HG02938 (cell line): Measurements from ENCODE around the gene LDB1.

Experiments
- ATAC-seq: cut with Tn5 transposase; IDR thresholded peaks from one replicate; pipeline ENCODE4 v1.9.1; 2021; ENCODE audit warnings: mild to moderate bottlenecking, moderate library complexity; ENCODE audit not compliant: unreplicated experiment

Gene LDB1

DNA sequence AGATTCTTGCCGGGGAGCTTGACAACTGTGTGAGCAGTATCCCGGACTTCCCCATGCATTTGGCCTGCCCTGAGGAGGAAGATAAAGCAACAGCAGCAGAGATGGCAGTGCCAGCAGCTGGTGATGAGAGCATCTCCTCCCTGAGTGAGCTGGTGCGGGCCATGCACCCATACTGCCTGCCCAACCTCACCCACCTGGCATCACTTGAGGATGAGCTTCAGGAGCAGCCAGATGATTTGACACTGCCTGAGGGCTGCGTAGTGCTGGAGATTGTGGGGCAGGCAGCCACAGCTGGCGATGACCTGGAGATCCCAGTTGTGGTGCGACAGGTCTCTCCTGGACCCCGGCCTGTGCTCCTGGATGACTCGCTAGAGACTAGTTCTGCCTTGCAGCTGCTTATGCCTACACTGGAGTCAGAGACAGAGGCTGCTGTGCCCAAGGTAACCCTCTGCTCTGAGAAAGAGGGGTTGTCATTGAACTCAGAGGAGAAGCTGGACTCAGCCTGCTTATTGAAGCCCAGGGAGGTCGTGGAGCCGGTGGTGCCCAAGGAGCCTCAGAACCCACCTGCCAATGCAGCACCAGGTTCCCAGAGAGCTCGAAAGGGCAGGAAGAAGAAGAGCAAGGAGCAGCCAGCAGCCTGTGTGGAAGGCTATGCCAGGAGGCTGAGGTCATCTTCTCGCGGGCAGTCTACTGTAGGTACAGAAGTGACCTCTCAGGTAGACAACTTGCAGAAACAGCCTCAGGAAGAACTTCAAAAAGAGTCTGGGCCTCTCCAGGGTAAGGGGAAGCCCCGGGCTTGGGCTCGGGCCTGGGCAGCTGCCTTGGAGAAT is 19.3 kb upstream of the LDB1 start:
- no peak for ATAC-seq

DNA sequence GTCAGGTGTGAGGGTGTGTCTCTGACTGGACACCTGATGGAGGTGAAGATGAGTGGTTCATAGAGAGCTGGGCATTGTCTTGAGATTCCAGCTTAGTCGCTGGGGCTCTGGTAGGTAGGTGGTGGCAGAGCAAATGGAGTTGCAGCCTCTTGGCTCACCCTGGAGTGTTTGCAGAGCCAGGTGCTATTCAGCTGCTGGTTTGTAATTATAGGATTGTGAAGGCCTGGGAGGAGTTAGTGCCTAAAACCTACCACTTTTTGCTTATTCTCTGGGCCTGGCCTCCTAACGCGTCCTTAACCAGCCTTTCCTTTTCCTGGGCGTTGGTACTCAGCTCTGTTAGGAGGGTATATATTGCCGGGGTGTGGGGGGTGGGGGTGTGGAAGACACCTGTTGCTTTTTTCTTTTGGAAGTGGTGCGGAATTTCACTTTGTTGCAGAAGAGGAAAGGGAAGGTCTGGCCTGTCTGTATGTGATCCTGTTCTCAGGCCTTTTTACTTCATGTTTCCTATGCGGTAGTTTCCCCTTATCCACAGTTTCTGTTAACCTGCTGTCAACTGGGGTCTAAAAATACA is 15.9 kb upstream of the LDB1 start:
- no peak for ATAC-seq

DNA sequence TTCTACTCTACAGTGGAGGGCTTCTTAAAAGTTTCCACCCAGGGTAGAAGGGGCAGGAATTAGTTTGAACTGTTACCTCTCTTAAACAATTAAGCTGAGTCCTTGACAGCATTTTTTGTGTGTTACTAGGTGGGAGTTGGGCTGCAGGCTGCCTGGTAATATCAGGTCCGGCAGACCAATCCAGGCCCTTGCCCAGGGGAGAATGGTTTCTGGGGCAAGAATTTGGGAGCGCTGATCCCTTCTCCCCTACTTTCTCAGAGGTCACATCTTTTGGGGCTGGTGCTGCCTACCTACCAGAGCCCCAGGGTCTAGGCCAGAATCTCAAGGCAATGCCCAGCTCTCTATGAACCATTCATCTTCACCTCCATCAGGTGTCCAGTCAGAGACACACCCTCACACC is 14.2 kb upstream of the LDB1 start:
- no peak for ATAC-seq

DNA sequence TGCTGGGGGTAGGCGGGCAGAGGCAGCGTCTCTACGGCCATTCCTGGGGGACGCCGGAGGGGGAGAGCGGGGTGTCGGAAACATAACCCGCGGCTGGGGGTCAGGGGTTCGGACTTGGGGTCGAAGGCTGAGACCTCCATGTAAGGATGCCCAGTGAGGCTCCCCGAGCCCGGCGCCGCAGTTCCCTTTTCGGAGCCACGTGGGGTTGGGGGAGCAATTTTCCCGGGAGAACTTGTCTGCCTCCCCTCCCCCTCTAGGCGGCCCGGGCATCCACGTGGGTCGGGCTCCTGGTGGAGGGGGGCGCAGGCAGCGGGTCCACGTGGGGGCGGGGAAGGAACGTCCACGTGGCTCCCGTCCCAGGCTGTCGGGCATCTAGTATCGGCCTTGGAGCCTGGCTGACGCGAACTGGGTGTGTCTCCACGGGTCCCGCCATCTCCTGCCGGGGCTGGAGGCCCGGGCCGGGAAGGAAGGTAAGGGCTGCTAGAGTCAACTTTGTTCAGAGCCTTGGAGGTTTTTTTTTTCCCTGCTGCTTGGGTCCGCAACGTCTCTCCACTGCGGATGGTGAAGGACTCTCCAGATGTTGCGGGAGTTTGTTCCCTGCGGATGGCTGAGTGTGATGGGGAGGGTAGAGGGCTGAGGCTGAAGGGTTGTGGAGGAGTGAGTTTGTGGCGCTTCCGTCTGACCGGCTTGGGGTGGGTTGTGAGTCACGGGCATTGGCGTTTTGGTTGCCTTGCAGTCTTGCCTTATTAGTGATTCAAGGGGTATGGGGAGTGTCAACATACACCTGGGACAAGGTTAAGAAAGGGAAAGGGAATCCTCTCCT is 13.4 kb upstream of the LDB1 start:
- no peak for ATAC-seq

DNA sequence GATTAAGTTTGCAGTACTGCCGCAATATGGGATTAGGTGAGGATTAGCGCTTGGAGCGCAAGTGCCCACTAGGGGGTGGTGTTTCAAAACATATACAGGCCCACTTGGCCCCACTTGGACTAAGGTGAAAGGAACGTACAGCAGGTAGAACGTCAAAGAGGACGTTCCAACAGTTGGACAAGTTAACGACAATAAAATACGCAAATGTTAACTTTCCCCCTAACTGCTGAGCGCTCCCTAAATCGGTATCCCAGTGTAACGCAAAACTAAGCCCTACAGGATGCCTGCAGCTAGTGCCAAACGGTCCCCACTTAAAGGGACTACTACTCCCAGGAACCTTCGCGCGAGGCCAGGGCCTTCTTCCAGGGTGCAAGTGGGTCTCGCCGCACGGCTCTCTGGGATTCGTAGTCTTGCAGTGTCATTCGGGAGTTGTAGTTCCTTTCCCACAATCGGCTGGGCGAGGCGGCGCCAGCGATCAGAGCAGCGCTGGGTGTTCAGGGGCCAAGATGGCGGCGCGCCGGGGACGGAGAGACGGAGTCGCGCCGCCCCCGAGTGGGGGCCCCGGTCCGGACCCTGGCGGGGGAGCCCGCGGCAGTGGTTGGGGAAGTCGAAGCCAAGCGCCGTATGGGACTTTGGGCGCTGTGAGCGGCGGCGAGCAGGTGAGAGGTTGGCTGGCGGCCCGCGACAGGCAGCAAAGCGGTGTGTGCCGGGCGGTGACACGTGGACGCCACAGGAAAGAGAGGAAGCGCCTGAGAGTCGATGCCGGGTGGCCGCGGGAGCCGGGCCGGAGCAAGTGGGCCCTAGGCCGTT is 12.6 kb upstream of the LDB1 start, which contains the start of gene PPRC1:
TSS of gene PPRC1 (plus strand) at position 478 of the 810 bp plus-strand sequence. CDS start at position 507, 29 bp downstream.
- ATAC-seq = peak; percentile 93

DNA sequence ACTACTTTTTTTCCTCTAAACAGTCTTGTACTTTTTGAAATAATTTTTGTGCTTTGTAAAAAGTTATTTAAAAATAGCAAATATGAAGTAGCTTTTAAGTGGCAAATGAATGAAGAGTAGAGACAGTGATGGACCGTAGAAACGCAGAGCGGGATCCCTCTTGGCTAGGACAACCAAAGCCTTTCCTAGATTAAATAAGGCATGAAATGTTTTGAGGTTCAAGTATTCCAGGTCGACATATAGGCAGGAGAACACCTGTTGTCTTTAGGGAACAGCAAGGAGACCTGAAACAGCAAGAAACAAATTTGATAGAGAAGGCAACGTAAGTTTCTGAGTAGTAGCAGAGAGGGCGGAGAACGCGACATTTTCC is 12.0 kb upstream of the LDB1 start:
- no peak for ATAC-seq

DNA sequence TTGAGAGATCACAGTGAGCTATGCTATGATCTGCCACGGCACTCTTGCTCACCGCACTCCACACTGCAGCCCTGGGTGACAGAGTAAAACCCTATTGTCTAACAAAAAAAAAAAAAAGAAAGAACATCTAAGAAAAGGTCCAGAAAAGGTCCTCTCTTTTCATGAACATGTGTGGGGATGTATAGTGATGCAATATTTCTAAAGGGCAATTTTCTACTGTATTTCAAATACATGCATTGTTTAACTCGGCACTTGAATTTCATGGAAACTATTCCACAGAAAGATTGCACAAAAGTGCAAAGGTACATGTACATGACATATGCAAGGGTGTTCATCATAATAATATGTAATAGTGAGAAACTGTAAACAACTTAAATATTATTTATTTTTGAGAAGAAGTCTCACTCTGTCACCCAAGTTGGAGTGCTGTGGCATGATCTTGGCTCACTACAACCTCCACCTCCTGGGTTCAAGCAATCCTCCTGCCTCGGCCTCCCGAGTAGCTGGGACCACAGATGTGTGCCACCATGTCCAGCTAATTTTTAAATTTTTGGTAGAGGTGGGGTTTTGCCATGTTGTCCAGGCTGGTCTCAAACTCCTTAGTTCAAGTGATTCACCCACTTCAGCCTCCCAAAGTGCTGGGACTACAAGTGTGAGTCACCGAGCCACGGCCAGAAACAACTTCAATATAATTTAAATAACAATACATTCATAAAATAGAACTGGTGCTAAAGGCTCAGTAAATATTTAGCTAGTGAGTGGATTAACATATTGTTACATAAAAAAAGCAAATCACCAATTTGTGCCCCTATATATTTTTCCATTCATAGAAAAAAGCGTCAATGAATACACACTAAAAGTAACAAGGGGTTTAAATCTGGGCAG is 11.4 kb upstream of the LDB1 start:
- no peak for ATAC-seq

DNA sequence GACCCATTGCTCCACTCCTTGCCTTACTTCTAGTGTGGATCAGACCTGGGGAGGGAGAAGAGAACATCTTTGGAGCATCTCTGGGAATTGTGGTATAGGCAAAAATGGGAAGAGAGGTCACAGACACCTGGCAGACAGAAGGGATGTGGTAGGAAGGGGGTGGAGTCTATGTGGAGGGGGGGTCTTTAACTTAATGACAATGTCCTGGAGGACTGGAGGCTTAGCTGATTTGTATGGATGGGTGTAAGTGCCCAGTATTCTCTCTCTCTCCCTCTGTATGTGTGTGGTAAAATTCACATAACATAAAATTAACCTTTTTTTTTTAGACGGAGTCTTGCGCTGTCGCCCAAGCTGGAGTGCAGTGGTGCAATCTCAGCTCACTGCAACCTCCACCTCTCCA is 3.1 kb upstream of the LDB1 start:
- no peak for ATAC-seq

DNA sequence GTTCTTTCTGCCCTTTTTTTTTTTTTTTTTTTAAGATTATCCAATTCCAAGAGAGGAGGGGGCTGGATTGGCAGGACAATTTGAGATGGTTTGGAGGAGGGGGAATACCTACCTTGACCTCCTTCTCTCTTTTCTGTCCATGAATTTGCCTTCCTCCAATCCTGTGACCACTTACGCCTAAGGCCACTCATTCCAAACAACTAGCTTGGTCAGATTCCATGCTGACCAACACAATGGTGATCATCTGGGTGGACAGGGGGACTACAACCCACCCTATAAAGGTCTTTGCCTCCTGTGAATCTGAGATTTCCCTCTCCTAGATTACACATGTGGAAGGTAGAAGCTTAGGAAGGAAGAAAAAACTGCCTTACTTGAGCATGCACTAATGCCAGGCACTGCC is 2.3 kb upstream of the LDB1 start:
- no peak for ATAC-seq

DNA sequence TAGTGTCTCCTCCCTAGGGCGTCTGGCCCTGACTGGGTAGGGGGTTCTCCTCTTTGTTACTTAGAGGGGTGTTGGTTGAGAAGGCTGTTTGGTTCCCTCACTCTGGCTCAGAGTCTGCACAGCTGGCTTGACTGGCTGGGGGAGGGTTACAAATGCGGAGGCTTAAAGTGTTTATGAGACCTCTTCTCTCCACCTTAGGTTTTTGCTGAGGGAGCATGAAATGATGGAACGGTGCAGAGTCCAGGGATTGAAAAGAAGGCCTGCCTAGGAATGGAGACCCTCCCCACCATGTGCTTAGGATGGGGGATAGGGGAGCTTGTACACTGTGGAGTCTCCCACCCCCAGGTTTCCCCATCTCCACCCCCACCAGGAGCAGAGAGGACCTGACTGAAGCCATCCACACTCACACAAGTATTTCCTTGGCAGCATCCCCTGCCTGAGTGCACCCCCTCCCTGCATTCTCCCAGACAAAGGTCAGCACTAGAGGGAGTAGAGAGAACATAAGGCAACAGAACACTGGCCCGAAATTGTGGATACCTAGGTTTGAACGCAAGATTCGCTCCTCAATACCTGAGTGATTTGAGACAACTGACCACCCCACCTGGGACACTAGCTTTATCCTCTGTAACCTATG is 1.7 kb upstream of the LDB1 start:
- ATAC-seq = no peak

DNA sequence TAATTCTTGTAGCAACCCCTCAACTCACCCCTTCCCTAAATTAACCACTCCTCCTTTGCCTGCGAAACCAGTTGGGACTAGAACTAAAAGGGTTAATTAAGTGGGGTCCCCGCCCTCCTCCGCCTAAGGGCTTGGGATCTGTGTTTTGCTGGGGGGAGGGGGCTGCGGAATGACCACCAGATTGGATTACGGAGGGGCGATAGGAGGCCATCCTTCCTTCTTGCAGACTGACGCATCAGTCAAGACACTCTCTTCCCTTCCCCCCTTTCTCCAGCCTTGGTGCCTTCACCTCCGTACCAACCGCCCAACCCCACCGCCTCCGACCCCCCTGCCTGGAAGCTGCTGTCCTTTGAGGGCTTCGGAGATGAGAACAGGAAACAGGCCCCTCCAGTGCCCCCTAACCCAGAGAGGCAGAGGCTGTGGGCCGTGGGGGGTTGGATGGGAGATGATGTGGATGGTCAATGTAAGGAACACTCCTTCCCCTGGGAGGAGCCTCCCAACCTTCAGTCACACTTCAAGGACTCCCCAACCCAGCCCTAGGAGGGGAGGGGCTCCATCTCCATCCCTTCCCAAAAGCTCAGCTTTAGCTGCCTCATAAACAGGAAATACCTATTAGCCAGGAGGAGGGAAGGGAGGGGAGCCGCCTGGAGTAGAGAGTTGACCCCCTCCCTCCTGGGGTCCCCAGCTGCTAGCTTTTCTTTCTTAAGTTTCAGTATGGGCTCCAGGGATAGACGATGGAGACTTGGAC is 997 bp upstream of the LDB1 start:
- no peak for ATAC-seq

DNA sequence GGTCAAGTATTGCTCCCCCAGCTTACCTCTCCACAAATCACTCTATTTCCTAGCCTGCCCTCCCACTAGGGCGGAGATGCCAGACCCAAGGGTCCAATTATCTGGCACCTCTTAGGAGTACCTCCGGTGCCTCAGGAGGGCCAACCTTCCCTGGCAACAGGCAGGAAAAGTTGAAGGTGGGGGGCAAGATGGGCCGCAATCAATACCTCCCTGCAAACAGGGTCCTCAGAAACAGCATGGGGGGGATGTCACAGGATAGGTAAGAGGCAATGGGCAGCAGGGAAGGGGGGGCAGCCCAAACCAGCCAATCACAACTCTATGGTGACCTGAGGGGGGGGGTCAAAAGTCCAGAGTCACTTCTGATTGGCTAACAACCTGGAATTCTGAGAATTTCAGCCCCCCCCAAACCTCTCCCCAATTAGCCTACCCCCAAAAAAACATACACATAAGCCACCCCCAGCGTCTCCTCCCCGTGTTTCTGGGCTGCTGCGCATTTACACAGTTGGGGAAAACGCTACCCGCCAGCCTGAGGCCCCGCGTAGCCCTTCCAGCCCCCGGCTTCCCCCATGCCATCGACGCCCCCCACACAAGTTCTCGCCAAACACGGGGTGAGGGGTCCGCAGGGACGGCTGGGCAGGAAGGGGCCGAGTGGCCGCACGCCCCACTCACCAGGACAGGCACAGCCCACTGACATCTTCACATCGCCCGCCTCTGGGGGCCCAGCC is 589 bp downstream of the LDB1 start:
- no peak for ATAC-seq

DNA sequence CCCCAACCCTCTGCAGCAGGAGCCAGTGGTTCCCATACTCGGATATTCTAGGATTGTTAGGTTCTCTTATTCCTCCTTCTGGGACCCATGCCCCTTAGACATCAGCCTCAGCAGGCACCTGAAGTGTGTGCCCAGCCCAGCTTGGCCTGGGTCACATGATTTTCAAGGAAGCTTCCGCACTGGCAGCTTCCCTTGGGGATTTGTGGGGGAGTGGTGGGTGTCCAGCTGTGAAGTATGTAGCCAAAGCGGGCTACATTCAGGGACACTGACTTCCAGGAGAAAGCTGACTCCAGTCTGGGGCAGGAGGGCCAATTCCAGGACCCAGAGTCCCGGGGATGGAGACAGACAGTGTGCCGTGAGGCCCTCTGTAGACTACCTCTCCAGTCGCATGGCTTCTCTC is 1.3 kb downstream of the LDB1 start:
- no peak for ATAC-seq

DNA sequence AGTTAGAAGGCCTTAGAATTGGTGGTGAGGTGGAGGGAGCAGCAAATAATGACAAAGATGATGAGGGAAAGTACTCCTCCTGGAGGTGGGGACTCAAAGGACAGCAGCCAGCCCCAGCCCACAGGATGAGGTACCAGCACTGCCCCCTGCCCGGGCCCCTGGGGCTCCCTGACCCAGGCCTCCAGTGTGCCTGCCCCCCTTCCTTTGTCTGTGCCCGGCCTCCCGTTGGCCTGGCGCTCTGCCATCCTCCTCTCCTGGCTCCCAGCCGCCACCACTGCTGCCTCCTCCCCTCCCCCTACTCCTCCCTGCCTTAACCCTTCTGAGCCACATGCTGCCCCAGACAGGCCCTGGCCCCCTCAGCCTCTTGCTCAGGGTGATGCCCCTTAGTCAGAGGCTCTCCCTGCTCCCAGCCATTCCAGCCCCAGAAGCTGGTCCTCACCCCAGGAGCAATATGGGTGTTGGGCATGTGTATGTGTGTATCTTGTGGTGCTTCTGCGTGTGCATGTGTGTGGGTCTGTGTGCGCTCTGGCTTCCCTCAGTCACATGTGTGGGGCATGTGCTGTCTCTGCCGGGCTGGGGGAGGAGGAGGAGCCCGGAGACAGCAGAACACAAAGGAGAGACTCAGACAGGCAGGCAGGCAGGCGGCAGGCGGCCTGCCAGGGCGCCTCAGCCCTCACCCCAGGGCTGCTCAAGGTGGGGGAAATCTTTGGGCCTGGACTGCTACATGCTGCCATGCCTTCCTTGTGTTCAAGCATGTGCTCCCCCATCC is 2.6 kb downstream of the LDB1 start:
- ATAC-seq = no peak

DNA sequence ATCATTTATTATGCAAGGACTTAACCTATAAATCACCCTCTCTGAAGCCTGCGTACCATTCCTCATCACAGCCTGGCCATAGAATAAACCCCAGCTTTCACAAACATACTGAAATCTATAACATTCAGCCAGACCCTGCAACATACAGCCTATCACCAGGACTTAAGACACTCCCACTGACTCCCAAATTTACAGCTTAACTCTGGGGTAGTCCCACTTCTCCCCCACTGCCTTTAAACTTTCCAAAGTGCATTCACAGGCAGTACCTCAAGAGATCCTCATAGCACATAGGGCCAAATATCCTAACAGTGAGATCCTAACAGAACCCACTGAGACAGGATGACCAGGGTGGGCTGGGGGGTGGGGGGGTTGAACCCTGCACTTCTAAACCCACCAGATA is 3.5 kb downstream of the LDB1 start:
- ATAC-seq = no peak

DNA sequence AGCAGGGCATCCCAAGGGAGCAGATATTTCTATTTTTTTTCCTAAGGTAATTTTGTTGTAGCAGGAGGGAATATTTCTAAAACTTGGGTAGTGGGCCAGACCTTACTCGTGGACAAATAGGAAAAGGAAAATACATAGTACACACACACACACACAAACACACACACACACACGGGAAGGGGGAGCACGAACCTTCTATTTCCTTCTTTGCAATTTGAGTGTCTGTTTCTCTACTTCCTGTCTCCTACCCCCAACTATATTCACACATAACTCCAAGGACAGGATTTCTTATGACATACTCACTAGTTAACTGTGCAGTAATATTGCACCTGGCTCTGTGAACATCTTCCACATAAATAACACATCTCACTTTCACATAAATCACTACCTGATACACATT is 4.4 kb downstream of the LDB1 start:
- ATAC-seq = no peak

DNA sequence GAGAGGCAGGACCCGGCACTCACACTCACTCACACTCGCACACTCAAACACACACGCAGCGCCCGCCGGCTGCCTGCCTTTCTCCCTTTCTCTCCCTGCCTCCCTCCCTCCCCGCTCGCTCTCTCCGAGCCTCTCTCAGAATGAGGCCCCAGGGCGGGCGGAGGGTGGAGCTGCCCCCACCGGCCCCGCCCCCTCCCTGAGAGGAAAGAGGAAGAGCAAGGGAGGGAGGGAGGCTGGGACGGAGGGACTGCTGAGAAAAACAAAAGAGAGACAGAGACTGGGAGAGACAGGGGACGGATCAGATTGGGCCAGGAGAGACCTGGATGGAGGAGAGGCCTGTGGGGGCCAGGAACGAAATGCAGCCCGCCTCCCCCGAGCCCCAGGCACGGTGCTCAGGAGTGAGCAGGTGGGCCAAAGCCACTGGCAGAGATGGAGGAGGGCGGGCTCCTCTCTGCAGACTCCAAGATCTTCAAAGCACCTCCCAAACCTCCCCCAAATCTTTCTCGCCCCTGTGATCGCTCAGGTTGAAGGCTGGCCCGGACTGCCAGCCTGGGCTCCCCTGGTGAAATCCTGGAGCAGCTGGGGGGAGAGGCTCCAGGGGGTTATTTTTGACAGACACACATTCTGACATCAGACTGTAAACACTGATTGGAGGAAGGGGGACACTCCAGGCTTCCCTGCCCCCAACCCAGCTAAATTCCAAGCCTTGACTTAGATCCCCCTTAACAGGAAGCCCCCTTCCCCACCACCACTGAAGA is 5.1 kb downstream of the LDB1 start:
- peak; percentile 62 for ATAC-seq
